ENCODE data around the gene UROC1. TPM values are rescaled to one million over a fixed set of nuclear protein-coding genes. Genes with fewer than 3 reads are reported as not detected.

The UROC1 gene
- polyA plus RNA-seq, 1 of the 3 experiments (the other 2 are of a cell fraction), result not detected

DNA sequence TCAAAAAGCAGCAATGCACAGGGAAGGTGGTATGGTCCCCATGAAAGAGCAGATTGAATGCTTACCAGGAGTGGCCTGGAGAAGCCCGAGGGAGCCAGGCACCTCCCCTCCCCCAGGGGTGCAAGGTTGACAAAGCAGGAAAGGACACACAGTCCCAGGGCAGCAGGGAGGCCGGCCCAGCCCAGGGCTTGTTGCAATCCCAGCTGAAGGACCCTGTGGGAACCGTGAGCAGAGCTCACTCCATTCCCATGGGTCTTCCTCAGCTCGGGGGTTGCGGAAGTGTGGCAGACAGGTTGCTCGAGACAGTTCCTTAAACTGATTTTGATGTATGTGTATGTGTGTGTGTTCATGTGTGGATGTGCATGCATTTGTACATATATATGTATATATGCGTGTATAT is 15.8 kb downstream of the UROC1 start (continued):
- TF ChIP-seq, protein P1, sequence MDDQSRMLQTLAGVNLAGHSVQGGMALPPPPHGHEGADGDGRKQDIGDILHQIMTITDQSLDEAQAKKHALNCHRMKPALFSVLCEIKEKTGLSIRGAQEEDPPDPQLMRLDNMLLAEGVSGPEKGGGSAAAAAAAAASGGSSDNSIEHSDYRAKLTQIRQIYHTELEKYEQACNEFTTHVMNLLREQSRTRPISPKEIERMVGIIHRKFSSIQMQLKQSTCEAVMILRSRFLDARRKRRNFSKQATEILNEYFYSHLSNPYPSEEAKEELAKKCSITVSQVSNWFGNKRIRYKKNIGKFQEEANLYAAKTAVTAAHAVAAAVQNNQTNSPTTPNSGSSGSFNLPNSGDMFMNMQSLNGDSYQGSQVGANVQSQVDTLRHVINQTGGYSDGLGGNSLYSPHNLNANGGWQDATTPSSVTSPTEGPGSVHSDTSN (IDR thresholded peaks at IDR 0.05), result no peak
- TF ChIP-seq, protein P2, sequence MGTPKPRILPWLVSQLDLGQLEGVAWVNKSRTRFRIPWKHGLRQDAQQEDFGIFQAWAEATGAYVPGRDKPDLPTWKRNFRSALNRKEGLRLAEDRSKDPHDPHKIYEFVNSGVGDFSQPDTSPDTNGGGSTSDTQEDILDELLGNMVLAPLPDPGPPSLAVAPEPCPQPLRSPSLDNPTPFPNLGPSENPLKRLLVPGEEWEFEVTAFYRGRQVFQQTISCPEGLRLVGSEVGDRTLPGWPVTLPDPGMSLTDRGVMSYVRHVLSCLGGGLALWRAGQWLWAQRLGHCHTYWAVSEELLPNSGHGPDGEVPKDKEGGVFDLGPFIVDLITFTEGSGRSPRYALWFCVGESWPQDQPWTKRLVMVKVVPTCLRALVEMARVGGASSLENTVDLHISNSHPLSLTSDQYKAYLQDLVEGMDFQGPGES (IDR thresholded peaks at IDR 0.05; ENCODE audit: low read depth, low read length), result no peak
- TF ChIP-seq TAF1 (IDR thresholded peaks at IDR 0.05; ENCODE audit: borderline replicate concordance, low read depth, low read length) (no peak), GABPA (IDR thresholded peaks at IDR 0.05; ENCODE audit: low read depth) (no peak), MEF2A (IDR thresholded peaks at IDR 0.05; ENCODE audit: borderline replicate concordance, low read depth) (no peak), FOSL2 (IDR thresholded peaks at IDR 0.05; ENCODE audit: borderline replicate concordance, low read depth) (no peak), YY1 (IDR thresholded peaks at IDR 0.05; ENCODE audit: low read depth) (no peak), RCOR1 (IDR thresholded peaks at IDR 0.05; ENCODE audit: low read length) (no peak), ELF1 (IDR thresholded peaks at IDR 0.05) (no peak)
- TF ChIP-seq, protein P3, sequence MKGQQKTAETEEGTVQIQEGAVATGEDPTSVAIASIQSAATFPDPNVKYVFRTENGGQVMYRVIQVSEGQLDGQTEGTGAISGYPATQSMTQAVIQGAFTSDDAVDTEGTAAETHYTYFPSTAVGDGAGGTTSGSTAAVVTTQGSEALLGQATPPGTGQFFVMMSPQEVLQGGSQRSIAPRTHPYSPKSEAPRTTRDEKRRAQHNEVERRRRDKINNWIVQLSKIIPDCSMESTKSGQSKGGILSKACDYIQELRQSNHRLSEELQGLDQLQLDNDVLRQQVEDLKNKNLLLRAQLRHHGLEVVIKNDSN (IDR thresholded peaks at IDR 0.05; ENCODE audit: borderline replicate concordance, low read depth), result no peak
- TF ChIP-seq, protein P4, sequence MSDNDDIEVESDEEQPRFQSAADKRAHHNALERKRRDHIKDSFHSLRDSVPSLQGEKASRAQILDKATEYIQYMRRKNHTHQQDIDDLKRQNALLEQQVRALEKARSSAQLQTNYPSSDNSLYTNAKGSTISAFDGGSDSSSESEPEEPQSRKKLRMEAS (IDR thresholded peaks at IDR 0.05; ENCODE audit: low read depth), result no peak

DNA sequence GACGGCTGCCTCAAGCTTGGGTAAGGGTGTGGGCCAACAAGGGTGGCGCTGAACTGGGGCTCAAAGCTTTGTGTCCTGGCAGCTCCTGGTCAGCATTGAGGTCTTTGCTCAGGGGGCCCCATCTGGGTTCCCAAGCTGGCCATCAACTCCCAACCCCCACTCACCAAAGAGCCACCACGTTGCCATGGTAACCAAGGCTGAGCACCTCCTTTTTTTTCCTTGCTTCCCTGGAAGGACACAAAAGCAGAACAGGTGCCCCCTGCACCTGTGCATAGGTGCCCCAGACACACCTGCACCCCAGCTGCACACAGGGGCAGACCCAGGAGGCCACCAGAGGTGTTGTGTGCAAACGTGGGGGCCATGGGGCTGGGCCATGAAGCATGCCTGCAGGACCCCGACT is 16.5 kb downstream of the UROC1 start:
- Histone ChIP-seq H3K4me3 (ENCODE audit: low read depth in 2 of 2, low read length in 1 of 2) (no peak overlapping the region), H3K4me2 (no peak overlapping the region), H3F3A (replicated peaks; ENCODE audit: insufficient read depth) (peaks cover 11% of the 10 kb centered on the region), H3K9me2 (no peaks in the 10 kb centered on the region), H3K36me3 (replicated peaks in 1 of 2; ENCODE audit: control insufficient read depth in 1 of 2, insufficient read depth in 2 of 2, low read length in 1 of 2) (no peaks in the 10 kb centered on the region), H4K20me1 (ENCODE audit: insufficient read depth) (no peaks in the 10 kb centered on the region), H3K9me3 (no peaks in the 10 kb centered on the region), H3K9ac (no peak overlapping the region), H3K27me3 (ENCODE audit: insufficient read depth) (no peaks in the 10 kb centered on the region; the same call in 1 of the 2 replicates), H2AFZ (ENCODE audit: low read depth) (no peak overlapping the region), H3K27ac (ENCODE audit: low read depth in 2 of 2, low read length in 1 of 2) (no peak overlapping the region), H3K4me1 (ENCODE audit: control insufficient read depth in 1 of 2, insufficient read depth in 2 of 2, low read depth in 1 of 2, low read length in 1 of 2) (no peaks in the 10 kb centered on the region), H3K79me2 (ENCODE audit: insufficient read depth) (no peaks in the 10 kb centered on the region)
- 28% methylated on average over 3 of the region's 5 CpGs for WGBS (ENCODE audit: low lambda C conversion rate)
- ChIA-PET POLR2A (no interaction called here), CTCF (no interaction called here)
- DNase-seq, result no peak
- TF ChIP-seq GATA2 (CRISPR knock-in tag; IDR thresholded peaks at IDR 0.05), result no peak
- TF ChIP-seq FOSL2 (IDR thresholded peaks at IDR 0.05; ENCODE audit: borderline replicate concordance, low read depth), result no peak
- no peak for TF ChIP-seq SIN3A (IDR thresholded peaks at IDR 0.05; ENCODE audit: borderline replicate concordance, low read depth, low read length)
- TF ChIP-seq FOXJ3 (CRISPR knock-in tag; IDR thresholded peaks at IDR 0.05), result no peak
- no peak for TF ChIP-seq SMC3 (IDR thresholded peaks at IDR 0.05; ENCODE audit: low read depth, low read length)
- TF ChIP-seq YY1 (IDR thresholded peaks at IDR 0.05; ENCODE audit: low read depth), result no peak
- no peak for TF ChIP-seq NFIC (IDR thresholded peaks at IDR 0.05; ENCODE audit: borderline replicate concordance)
- TF ChIP-seq TAF1 (IDR thresholded peaks at IDR 0.05; ENCODE audit: borderline replicate concordance, low read depth, low read length), result no peak
